Measurements from ENCODE around the gene SERINC5. TPM values are rescaled to one million over a fixed set of nuclear protein-coding genes. Genes with fewer than 3 reads are reported as not detected.

The SERINC5 gene
- total RNA-seq, 2 donors from 2014 or later, result 134 to 183 TPM

DNA sequence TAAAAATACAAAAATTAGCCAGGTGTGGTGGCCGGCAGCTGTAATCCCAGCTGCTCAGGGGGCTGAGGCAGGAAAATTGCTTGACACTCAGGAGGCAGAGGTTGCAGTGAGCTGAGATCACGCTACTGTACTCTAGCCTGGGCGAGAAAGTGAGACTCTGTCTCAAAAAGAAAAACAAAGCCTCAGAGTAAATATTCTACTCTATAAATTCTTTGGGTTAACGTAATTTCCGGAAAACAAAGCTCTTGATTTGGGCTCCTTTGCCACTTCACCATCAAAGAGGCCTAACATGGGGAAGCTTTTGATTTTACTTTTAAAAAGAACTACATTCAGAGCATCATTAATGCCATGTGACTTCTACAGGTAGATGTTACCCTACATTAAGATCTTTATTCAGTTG lies 103.1 kb downstream of the SERINC5 start:
- Histone ChIP-seq H3K4me1 (ENCODE audit: control insufficient read depth, insufficient read depth, low read length) (no peaks in the 10 kb centered on the region), H3K27ac (ENCODE audit: low read depth, low read length) (no peak overlapping the region), H3K4me3 (ENCODE audit: low read length) (no peak overlapping the region), H3K9me3 (ENCODE audit: control insufficient read depth, low read length) (no peaks in the 10 kb centered on the region), H3K9ac (ENCODE audit: extremely low read depth, low read length, poor library complexity, severe bottlenecking) (no peak overlapping the region), H3K27me3 (ENCODE audit: control insufficient read depth, insufficient read depth, low read length, poor library complexity, severe bottlenecking) (no peaks in the 10 kb centered on the region), H3K36me3 (ENCODE audit: control insufficient read depth, insufficient read depth, low read length) (peaks cover 93% of the 10 kb centered on the region)
- 95 to 100% methylated on average over 3 to 5 of the region's 5 CpGs for WGBS, 2 experiments (ENCODE audit: insufficient coverage in 1 of 2, insufficient read length in 1 of 2)
- H3K36me3 Mint-ChIP-seq (ENCODE audit: low read depth), result peaks cover 69% of the 10 kb centered on the region
- peak; percentile 14 for DNase-seq
- H3K4me1 Mint-ChIP-seq, result peaks cover 28% of the 10 kb centered on the region
- no peak overlapping the region for H3K27ac Mint-ChIP-seq
- no peaks in the 10 kb centered on the region for H3K27me3 Mint-ChIP-seq (ENCODE audit: insufficient read depth)
- H3K4me3 Mint-ChIP-seq, result no peak overlapping the region
- TF ChIP-seq, protein P1, sequence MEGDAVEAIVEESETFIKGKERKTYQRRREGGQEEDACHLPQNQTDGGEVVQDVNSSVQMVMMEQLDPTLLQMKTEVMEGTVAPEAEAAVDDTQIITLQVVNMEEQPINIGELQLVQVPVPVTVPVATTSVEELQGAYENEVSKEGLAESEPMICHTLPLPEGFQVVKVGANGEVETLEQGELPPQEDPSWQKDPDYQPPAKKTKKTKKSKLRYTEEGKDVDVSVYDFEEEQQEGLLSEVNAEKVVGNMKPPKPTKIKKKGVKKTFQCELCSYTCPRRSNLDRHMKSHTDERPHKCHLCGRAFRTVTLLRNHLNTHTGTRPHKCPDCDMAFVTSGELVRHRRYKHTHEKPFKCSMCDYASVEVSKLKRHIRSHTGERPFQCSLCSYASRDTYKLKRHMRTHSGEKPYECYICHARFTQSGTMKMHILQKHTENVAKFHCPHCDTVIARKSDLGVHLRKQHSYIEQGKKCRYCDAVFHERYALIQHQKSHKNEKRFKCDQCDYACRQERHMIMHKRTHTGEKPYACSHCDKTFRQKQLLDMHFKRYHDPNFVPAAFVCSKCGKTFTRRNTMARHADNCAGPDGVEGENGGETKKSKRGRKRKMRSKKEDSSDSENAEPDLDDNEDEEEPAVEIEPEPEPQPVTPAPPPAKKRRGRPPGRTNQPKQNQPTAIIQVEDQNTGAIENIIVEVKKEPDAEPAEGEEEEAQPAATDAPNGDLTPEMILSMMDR (conservative IDR thresholded peaks at IDR 0.05), result no peak
- H3K9me3 Mint-ChIP-seq, result no peaks in the 10 kb centered on the region

DNA sequence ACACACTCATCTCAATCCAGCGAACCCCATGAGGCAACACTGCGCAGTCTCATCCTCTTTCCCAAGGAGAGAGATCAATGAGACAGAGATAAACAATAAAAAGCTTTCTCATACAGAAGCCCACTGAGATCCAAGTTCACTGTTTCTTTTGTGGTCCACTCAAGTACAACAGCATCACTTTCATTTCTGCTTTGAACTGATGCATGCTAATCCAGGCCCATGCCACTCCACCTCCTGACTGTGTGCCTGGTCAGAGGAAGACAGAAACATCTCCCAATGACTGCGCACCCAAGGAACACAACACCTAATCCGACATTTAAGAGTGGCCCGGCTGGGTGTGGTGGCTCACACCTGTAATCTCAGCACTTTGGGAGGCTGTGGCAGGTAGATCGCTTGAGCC lies 104.0 kb downstream of the SERINC5 start:
- peaks cover 71% of the 10 kb centered on the region for H3K36me3 Mint-ChIP-seq (ENCODE audit: low read depth)
- Histone ChIP-seq H3K36me3 (ENCODE audit: control insufficient read depth, insufficient read depth, low read length) (peaks cover 93% of the 10 kb centered on the region), H3K27me3 (ENCODE audit: control insufficient read depth, insufficient read depth, low read length, poor library complexity, severe bottlenecking) (no peaks in the 10 kb centered on the region), H3K27ac (ENCODE audit: low read depth, low read length) (no peak overlapping the region), H3K4me3 (ENCODE audit: low read length) (no peak overlapping the region), H3K4me1 (ENCODE audit: control insufficient read depth, insufficient read depth, low read length) (no peaks in the 10 kb centered on the region), H3K9ac (ENCODE audit: extremely low read depth, low read length, poor library complexity, severe bottlenecking) (no peak overlapping the region), H3K9me3 (ENCODE audit: control insufficient read depth, low read length) (no peaks in the 10 kb centered on the region)
- no peak for DNase-seq
- TF ChIP-seq, protein P1 (conservative IDR thresholded peaks at IDR 0.05), result no peak
- H3K4me3 Mint-ChIP-seq, result no peak overlapping the region
- H3K4me1 Mint-ChIP-seq, result peaks cover 26% of the 10 kb centered on the region
- 93 to 97% methylated on average over 6 of the region's 6 CpGs for WGBS, 2 experiments (ENCODE audit: insufficient coverage in 1 of 2, insufficient read length in 1 of 2)
- H3K9me3 Mint-ChIP-seq, result no peaks in the 10 kb centered on the region
- no peak overlapping the region for H3K27ac Mint-ChIP-seq
- H3K27me3 Mint-ChIP-seq (ENCODE audit: insufficient read depth), result no peaks in the 10 kb centered on the region

DNA sequence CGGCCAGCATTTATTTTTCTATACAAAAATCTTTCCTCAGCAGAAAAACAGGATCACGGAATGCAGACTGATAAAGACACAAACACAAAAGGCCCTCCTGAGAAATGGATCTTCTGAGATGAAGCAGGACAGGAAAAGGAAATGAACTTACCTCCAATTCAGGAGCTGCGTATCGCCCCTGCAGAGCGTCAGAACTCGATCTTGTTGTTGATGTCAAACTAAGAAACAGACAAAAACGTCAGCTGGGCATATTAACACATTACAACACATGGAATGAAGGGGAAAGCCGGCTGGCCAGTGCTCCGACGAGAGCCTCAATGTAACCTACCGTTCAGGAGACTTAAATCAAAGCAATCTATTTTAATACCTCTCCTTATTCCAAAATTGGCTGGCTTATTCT lies 105.1 kb downstream of the SERINC5 start:
- H3K4me3 ChIP-seq (ENCODE audit: low read length), result no peak overlapping the region
- H3K27ac ChIP-seq (ENCODE audit: low read depth, low read length), result no peak overlapping the region
- Mint-ChIP-seq H3K27me3 (ENCODE audit: insufficient read depth) (no peaks in the 10 kb centered on the region), H3K4me1 (peaks cover 19% of the 10 kb centered on the region), H3K36me3 (ENCODE audit: low read depth) (peaks cover 71% of the 10 kb centered on the region), H3K9me3 (no peaks in the 10 kb centered on the region), H3K4me3 (no peak overlapping the region), H3K27ac (peak overlapping the region; percentile 69)
- no peaks in the 10 kb centered on the region for H3K4me1 ChIP-seq (ENCODE audit: control insufficient read depth, insufficient read depth, low read length)
- H3K9ac ChIP-seq (ENCODE audit: extremely low read depth, low read length, poor library complexity, severe bottlenecking), result no peak overlapping the region
- H3K27me3 ChIP-seq (ENCODE audit: control insufficient read depth, insufficient read depth, low read length, poor library complexity, severe bottlenecking), result no peaks in the 10 kb centered on the region
- H3K9me3 ChIP-seq (ENCODE audit: control insufficient read depth, low read length), result no peaks in the 10 kb centered on the region
- 94 to 97% methylated on average over 5 to 11 of the region's 11 CpGs for WGBS, 2 experiments (ENCODE audit: insufficient coverage in 1 of 2, insufficient read length in 1 of 2)
- TF ChIP-seq, protein P1 (conservative IDR thresholded peaks at IDR 0.05), result no peak
- no peak for DNase-seq
- H3K36me3 ChIP-seq (ENCODE audit: control insufficient read depth, insufficient read depth, low read length), result peaks cover 91% of the 10 kb centered on the region

Data from endodermal cell (in vitro differentiated cells).